ENCODE measurements around the gene CREBRF. TPM values are rescaled to one million over a fixed set of nuclear protein-coding genes. Genes with fewer than 3 reads are reported as not detected.
"Not testable (repeated sequence)": the region's sequence is repeated elsewhere in the genome, so short reads cannot be mapped to it uniquely, and the experiment has no call there.

Gene CREBRF
- total and polyA plus RNA-seq, 2 donors (not counting 3 experiments of a cell fraction or from before 2014, with no cell fraction given), result 2.7 to 8.8 TPM

GRCh38 chr5:173132166-173132565, 76.0 kb downstream of the CREBRF start:
- H3K9ac ChIP-seq (replicated peaks; ENCODE audit: extremely low read depth, insufficient read depth, low read length); intact Hi-C loops (cut with micrococcal nuclease); H3K36me3 ChIP-seq (ENCODE audit: control insufficient read depth in 2 of 2, extremely low read depth in 1 of 2, insufficient read depth in 2 of 2, low read length in 2 of 2); H3K27me3 ChIP-seq (ENCODE audit: control insufficient read depth in 2 of 2, insufficient read depth in 2 of 2, low read length in 2 of 2); H3K4me1 ChIP-seq (ENCODE audit: control insufficient read depth, extremely low read depth, insufficient read depth, low read length); H3K4me3 ChIP-seq (replicated peaks in 1 of 3; ENCODE audit: insufficient read depth in 1 of 3, low read depth in 1 of 3, low read length in 3 of 3); POLR2A ChIA-PET; H2AFZ ChIP-seq (ENCODE audit: low read depth, low read length); H3K9me3 ChIP-seq (replicated peaks; ENCODE audit: control insufficient read depth, insufficient read depth, low read length); H4K20me1 ChIP-seq (replicated peaks; ENCODE audit: control insufficient read depth, extremely low read depth, insufficient read depth, low read length); DNase-seq (ENCODE audit: low read depth, low spot score); FAIRE-seq; H3K9me1 ChIP-seq (replicated peaks; ENCODE audit: control insufficient read depth, extremely low read depth, insufficient read depth, low read length); dilution Hi-C loops (cut with MboI; ENCODE audit: extremely low pct_ligation_motif_present, low sequenced_read_pairs); H3K27ac ChIP-seq (ENCODE audit: insufficient read depth, low read depth, low read length); H3K79me2 ChIP-seq (ENCODE audit: control insufficient read depth, insufficient read depth, low read length); H3K4me2 ChIP-seq (ENCODE audit: insufficient read depth, low read length); BruUV-seq (replicated peaks): not testable (repeated sequence)
- CTCF ChIA-PET, result interaction anchor here (1.2 kb wide), 1 partner anchor 148 kb away, joined by 3 read pairs; the partner anchor contains the start of gene ATP6V0E1

- intact Hi-C loops (cut with micrococcal nuclease), result no loop called here
- CTCF ChIA-PET, result interaction anchor here (0.6 to 2.4 kb wide), 3 partner anchors 9 to 155 kb away, joined by 4 to 10 read pairs (median 5); partner anchors contain the start of gene ATP6V0E1
Measured at GRCh38 chr5:173138707-173139106, 82.6 kb downstream of the CREBRF start.

More at GRCh38 chr5:173138707-173139106, 82.6 kb downstream of the CREBRF start:
- POLR2A ChIA-PET, result no interaction called here
- no peak for TF ChIP-seq POLR2AphosphoS5 (IDR thresholded peaks at IDR 0.05; ENCODE audit: insufficient read depth, low read depth, low read length)
- no peak for TF ChIP-seq EZH2 (IDR thresholded peaks at IDR 0.05; ENCODE audit: borderline replicate concordance, low read depth, low read length, severe bottlenecking)
- TF ChIP-seq, protein P1, sequence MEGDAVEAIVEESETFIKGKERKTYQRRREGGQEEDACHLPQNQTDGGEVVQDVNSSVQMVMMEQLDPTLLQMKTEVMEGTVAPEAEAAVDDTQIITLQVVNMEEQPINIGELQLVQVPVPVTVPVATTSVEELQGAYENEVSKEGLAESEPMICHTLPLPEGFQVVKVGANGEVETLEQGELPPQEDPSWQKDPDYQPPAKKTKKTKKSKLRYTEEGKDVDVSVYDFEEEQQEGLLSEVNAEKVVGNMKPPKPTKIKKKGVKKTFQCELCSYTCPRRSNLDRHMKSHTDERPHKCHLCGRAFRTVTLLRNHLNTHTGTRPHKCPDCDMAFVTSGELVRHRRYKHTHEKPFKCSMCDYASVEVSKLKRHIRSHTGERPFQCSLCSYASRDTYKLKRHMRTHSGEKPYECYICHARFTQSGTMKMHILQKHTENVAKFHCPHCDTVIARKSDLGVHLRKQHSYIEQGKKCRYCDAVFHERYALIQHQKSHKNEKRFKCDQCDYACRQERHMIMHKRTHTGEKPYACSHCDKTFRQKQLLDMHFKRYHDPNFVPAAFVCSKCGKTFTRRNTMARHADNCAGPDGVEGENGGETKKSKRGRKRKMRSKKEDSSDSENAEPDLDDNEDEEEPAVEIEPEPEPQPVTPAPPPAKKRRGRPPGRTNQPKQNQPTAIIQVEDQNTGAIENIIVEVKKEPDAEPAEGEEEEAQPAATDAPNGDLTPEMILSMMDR (IDR thresholded peaks at IDR 0.05; ENCODE audit: extremely low read depth in 1 of 2, insufficient read depth in 1 of 2, low read depth in 1 of 2, low read length in 2 of 2), result no peak
- no peak for TF ChIP-seq FOS (IDR thresholded peaks at IDR 0.05; ENCODE audit: borderline replicate concordance, insufficient read depth, low read length)
- TF ChIP-seq MAX (IDR thresholded peaks at IDR 0.05; ENCODE audit: insufficient read depth, insufficient read length), result no peak
- no peak for TF ChIP-seq MYC (IDR thresholded peaks at IDR 0.05; ENCODE audit: low read depth, low read length)
- no peak for TF ChIP-seq GATA2 (IDR thresholded peaks at IDR 0.05; ENCODE audit: insufficient read depth, insufficient read length, low read depth, low read length)
- no peak for TF ChIP-seq JUN (IDR thresholded peaks at IDR 0.05; ENCODE audit: borderline replicate concordance, insufficient read depth, insufficient read length, low read depth)
- no peak for TF ChIP-seq POLR2A (IDR thresholded peaks at IDR 0.05; ENCODE audit: low read depth, low read length)
- Histone ChIP-seq H4K20me1 (replicated peaks; ENCODE audit: control insufficient read depth, extremely low read depth, insufficient read depth, low read length) (no peaks in the 10 kb centered on the region), H3K9ac (replicated peaks; ENCODE audit: extremely low read depth, insufficient read depth, low read length) (no peak overlapping the region), H3K4me1 (ENCODE audit: control insufficient read depth, extremely low read depth, insufficient read depth, low read length) (no peaks in the 10 kb centered on the region), H2AFZ (ENCODE audit: low read depth, low read length) (no peak overlapping the region), H3K27ac (ENCODE audit: insufficient read depth, low read depth, low read length) (no peak overlapping the region), H3K79me2 (ENCODE audit: control insufficient read depth, insufficient read depth, low read length) (no peaks in the 10 kb centered on the region), H3K9me3 (replicated peaks; ENCODE audit: control insufficient read depth, insufficient read depth, low read length) (no peaks in the 10 kb centered on the region), H3K36me3 (ENCODE audit: control insufficient read depth in 2 of 2, extremely low read depth in 1 of 2, insufficient read depth in 2 of 2, low read length in 2 of 2) (no peaks in the 10 kb centered on the region), H3K4me3 (replicated peaks in 1 of 3; ENCODE audit: insufficient read depth in 1 of 3, low read depth in 1 of 3, low read length in 3 of 3) (no peak overlapping the region), H3K4me2 (ENCODE audit: insufficient read depth, low read length) (no peak overlapping the region), H3K9me1 (replicated peaks; ENCODE audit: control insufficient read depth, extremely low read depth, insufficient read depth, low read length) (no peaks in the 10 kb centered on the region), H3K27me3 (ENCODE audit: control insufficient read depth in 2 of 2, insufficient read depth in 2 of 2, low read length in 2 of 2) (no peaks in the 10 kb centered on the region)
- DNase-seq (ENCODE audit: low read depth, low spot score), result no peak
- no TSS peak for BruUV-seq (replicated peaks)
- no peak for FAIRE-seq
- dilution Hi-C loops (cut with MboI; ENCODE audit: extremely low pct_ligation_motif_present, low sequenced_read_pairs), result no loop called here
